ENCODE results near the gene PGGHG. TPM values are rescaled to one million over a fixed set of nuclear protein-coding genes. Genes with fewer than 3 reads are reported as not detected.

Gene PGGHG
- total and polyA plus RNA-seq, 12 donors = 3.3 to 45.3 (median 7.4) TPM

- Histone ChIP-seq H3K27ac (peak overlapping the region in 4 of 10 donors; percentile 8 to 78 (median 70)), H3K36me3 (no peaks in the 10 kb centered on the region), H3K27me3 (no peaks in the 10 kb centered on the region), H3K4me3 (no peak overlapping the region), H3K9me3 (no peaks in the 10 kb centered on the region), H3K4me1 (peaks cover 3 to 29% (median 14%) of the 10 kb centered on the region in 9 donors)
- 57 to 63% methylated on average over 5 of the region's 5 CpGs for WGBS, 2 donors
- no peak for TF ChIP-seq CTCF (IDR thresholded peaks at IDR 0.05)
- no peak for DNase-seq
- intact Hi-C loops (cut with DNase I) = no loop called here
- no peak for ATAC-seq
Observed at GRCh38 chr11:340539-341512, 51.9 kb downstream of the PGGHG start.

- peaks cover 0 to 14% (median 0%) of the 10 kb centered on the region in 9 donors for H3K4me1 ChIP-seq
- intact Hi-C loops (cut with DNase I) = no loop called here
- DNase-seq (no peak), ATAC-seq (peak in 6 of 8 donors; percentile 51 to 86 (median 72))
- H3K27me3 ChIP-seq = no peaks in the 10 kb centered on the region
- H3K9me3 ChIP-seq = no peaks in the 10 kb centered on the region
- no peak for TF ChIP-seq CTCF (IDR thresholded peaks at IDR 0.05)
- no peak overlapping the region for H3K4me3 ChIP-seq
- H3K36me3 ChIP-seq = no peaks in the 10 kb centered on the region
- WGBS, 2 donors = 66 to 68% methylated on average over 3 of the region's 3 CpGs
- H3K27ac ChIP-seq = peak overlapping the region; percentile 8 to 78 (median 57)
Observed at GRCh38 chr11:342328-342727, 53.4 kb downstream of the PGGHG start.

GRCh38 chr11:344836-345578 lies 56.1 kb downstream of the PGGHG start:
- WGBS, 2 donors = 88 to 90% methylated on average over 11 of the region's 11 CpGs
- no peak for ATAC-seq
- intact Hi-C loops (cut with DNase I) = no loop called here

More at GRCh38 chr11:344836-345578, 56.1 kb downstream of the PGGHG start:
- H3K4me1 ChIP-seq = peaks cover 0 to 12% (median 4%) of the 10 kb centered on the region in 9 donors
- DNase-seq = no peak
- H3K36me3 ChIP-seq = no peaks in the 10 kb centered on the region
- H3K4me3 ChIP-seq = no peak overlapping the region
- no peak overlapping the region for H3K27ac ChIP-seq
- TF ChIP-seq CTCF (IDR thresholded peaks at IDR 0.05) = no peak
- H3K9me3 ChIP-seq = no peaks in the 10 kb centered on the region
- H3K27me3 ChIP-seq = no peaks in the 10 kb centered on the region

Other genes starting within 250 kb of the PGGHG start
- not detected for gene SCGB1C1, start 96.0 kb upstream of the PGGHG start, total RNA-seq
- not detected for gene SCGB1C1, start 96.0 kb upstream of the PGGHG start, polyA plus RNA-seq
- 10 to 100 TPM; 18.7 to 32.0 (median 20.7) TPM for gene BET1L, start 81.7 kb upstream of the PGGHG start, total RNA-seq
- gene BET1L, start 81.7 kb upstream of the PGGHG start, polyA plus RNA-seq = 10 to 100 TPM; 12.4 to 23.5 TPM
- 10 to 100 TPM; 38.4 to 82.1 (median 59.5) TPM for gene RIC8A, start 81.4 kb upstream of the PGGHG start, total RNA-seq
- gene RIC8A, start 81.4 kb upstream of the PGGHG start, polyA plus RNA-seq = 10 to 100 TPM; 38.6 to 76.4 TPM
- gene SIRT3, start 52.8 kb upstream of the PGGHG start, total RNA-seq = 10 to 100 TPM; 33.1 to 50.2 (median 35.5) TPM
- 10 to 100 TPM; 18.5 to 23.3 TPM for gene SIRT3, start 52.8 kb upstream of the PGGHG start, polyA plus RNA-seq
- gene PSMD13, start 52.1 kb upstream of the PGGHG start, total RNA-seq = 100 to 1,000 TPM in 3 of 10 donors, 10 to 100 TPM in 7; 78.7 to 110 (median 90.4) TPM
- 100 to 1,000 TPM; 129 to 163 TPM for gene PSMD13, start 52.1 kb upstream of the PGGHG start, polyA plus RNA-seq
- gene NLRP6, start 10.7 kb upstream of the PGGHG start, total RNA-seq = under 1 TPM in 4 of 10 donors, not detected in 6; 0.09 to 0.25 (median 0.12) TPM
- gene NLRP6, start 10.7 kb upstream of the PGGHG start, polyA plus RNA-seq = under 1 TPM; 0.07 to 0.09 TPM
- not detected for gene IFITM5, start 10.4 kb downstream of the PGGHG start, total RNA-seq
- not detected for gene IFITM5, start 10.4 kb downstream of the PGGHG start, polyA plus RNA-seq
- 100 to 1,000 TPM in 7 of 10 donors, 10 to 100 TPM in 3; 57.2 to 333 (median 144) TPM for gene IFITM2, start 18.7 kb downstream of the PGGHG start, total RNA-seq
- gene IFITM2, start 18.7 kb downstream of the PGGHG start, polyA plus RNA-seq = 100 to 1,000 TPM; 423 to 843 TPM
- 100 to 1,000 TPM in 4 of 10 donors, 10 to 100 TPM in 6; 51.6 to 182 (median 94.9) TPM for gene IFITM1, start 24.9 kb downstream of the PGGHG start, total RNA-seq
- 100 to 1,000 TPM; 235 to 427 TPM for gene IFITM1, start 24.9 kb downstream of the PGGHG start, polyA plus RNA-seq
- gene IFITM3, start 31.7 kb downstream of the PGGHG start, total RNA-seq = 100 to 1,000 TPM in 9 of 10 donors, 10 to 100 TPM in 1; 94.1 to 591 (median 172) TPM
- 1,000 to 10,000 TPM in 1 of 2 donors, 100 to 1,000 TPM in 1; 676 to 1,409 TPM for gene IFITM3, start 31.7 kb downstream of the PGGHG start, polyA plus RNA-seq
- gene B4GALNT4, start 80.4 kb downstream of the PGGHG start, total RNA-seq = 1 to 10 TPM in 1 of 10 donors, under 1 TPM in 6, not detected in 3; 0.09 to 1.6 (median 0.25) TPM
- gene B4GALNT4, start 80.4 kb downstream of the PGGHG start, polyA plus RNA-seq = 1 to 10 TPM in 1 of 2 donors, under 1 TPM in 1; 0.75 to 1.7 TPM
- gene PKP3, start 105.1 kb downstream of the PGGHG start, total RNA-seq = 1 to 10 TPM in 4 of 10 donors, under 1 TPM in 6; 0.19 to 3.0 (median 0.74) TPM
- under 1 TPM; 0.13 to 0.80 TPM for gene PKP3, start 105.1 kb downstream of the PGGHG start, polyA plus RNA-seq
- 10 to 100 TPM; 20.4 to 52.4 (median 30.0) TPM for gene SIGIRR, start 125.9 kb downstream of the PGGHG start, total RNA-seq
- 100 to 1,000 TPM in 1 of 2 donors, 10 to 100 TPM in 1; 56.0 to 187 TPM for gene SIGIRR, start 125.9 kb downstream of the PGGHG start, polyA plus RNA-seq
- 1 to 10 TPM in 1 of 10 donors, under 1 TPM in 5, not detected in 4; 0.05 to 2.3 (median 0.19) TPM for gene ANO9, start 152.9 kb downstream of the PGGHG start, total RNA-seq
- under 1 TPM; 0.13 to 0.37 TPM for gene ANO9, start 152.9 kb downstream of the PGGHG start, polyA plus RNA-seq
- 10 to 100 TPM; 16.7 to 37.9 (median 24.8) TPM for gene PTDSS2, start 161.2 kb downstream of the PGGHG start, total RNA-seq
- gene PTDSS2, start 161.2 kb downstream of the PGGHG start, polyA plus RNA-seq = 10 to 100 TPM; 31.4 to 55.5 TPM
- gene RNH1, start 218.1 kb downstream of the PGGHG start, total RNA-seq = 100 to 1,000 TPM; 118 to 221 (median 153) TPM
- 100 to 1,000 TPM in 1 of 2 donors, 10 to 100 TPM in 1; 37.4 to 189 TPM for gene RNH1, start 218.1 kb downstream of the PGGHG start, polyA plus RNA-seq
- 10 to 100 TPM; 44.7 to 61.1 (median 54.5) TPM for gene HRAS, start 246.4 kb downstream of the PGGHG start, total RNA-seq
- gene HRAS, start 246.4 kb downstream of the PGGHG start, polyA plus RNA-seq = 100 to 1,000 TPM; 107 to 132 TPM
- under 1 TPM in 8 of 10 donors, not detected in 2; 0.13 to 0.49 (median 0.19) TPM for gene LRRC56, start 248.4 kb downstream of the PGGHG start, total RNA-seq
- gene LRRC56, start 248.4 kb downstream of the PGGHG start, polyA plus RNA-seq = under 1 TPM; 0.26 to 0.37 TPM